NCI-H2171 treated with DMSO at 0.1 percent for 48 hours (cell line): ENCODE results near the gene HAT1.
"Not testable (repeated sequence)": the region's sequence is repeated elsewhere in the genome, so short reads cannot be mapped to it uniquely, and the experiment has no call there.

Source experiments
- DNase-seq: peaks from one replicate; lab custom pipeline; 2025; lab: John Stamatoyannopoulos, UW

Gene HAT1

GRCh38 chr2:171922230-171923022 lies at the start of gene HAT1:
HAT1 (plus strand) TSS chr2:171922461; CDS start chr2:171922501, 40 bp downstream.
- DNase-seq, result peak; percentile 98

- DNase-seq, result no peak
Measured at GRCh38 chr2:171874517-171874916, 47.7 kb upstream of the HAT1 start.

GRCh38 chr2:171874963-171875362 lies 47.3 kb upstream of the HAT1 start:
- no peak for DNase-seq

GRCh38 chr2:171878481-171878993 lies 43.7 kb upstream of the HAT1 start:
- DNase-seq, result peak; percentile 77

- DNase-seq, result no peak
Measured at GRCh38 chr2:171879865-171880264, 42.4 kb upstream of the HAT1 start.

GRCh38 chr2:171880774-171881173 lies 41.5 kb upstream of the HAT1 start:
- no peak for DNase-seq

- no peak for DNase-seq
Measured at GRCh38 chr2:171882089-171882769, 40.0 kb upstream of the HAT1 start.

GRCh38 chr2:171883275-171883893 lies 38.9 kb upstream of the HAT1 start:
- DNase-seq, result no peak

- DNase-seq, result no peak
Measured at GRCh38 chr2:171889333-171889732, 32.9 kb upstream of the HAT1 start.

GRCh38 chr2:171889808-171890207 lies 32.5 kb upstream of the HAT1 start:
- DNase-seq, result no peak

GRCh38 chr2:171893196-171893823 lies 29.0 kb upstream of the HAT1 start:
- DNase-seq, result no peak

- DNase-seq, result peak; percentile 80
Measured at GRCh38 chr2:171893824-171894611, 28.2 kb upstream of the HAT1 start, which contains the start of gene SLC25A12. SLC25A12 (minus strand) TSS chr2:171894244; CDS start chr2:171894214, 30 bp downstream.

- DNase-seq, result no peak
Measured at GRCh38 chr2:171894612-171894947, 27.7 kb upstream of the HAT1 start.

- no peak for DNase-seq
Measured at GRCh38 chr2:171895786-171896185, 26.5 kb upstream of the HAT1 start.

- not testable (repeated sequence) for DNase-seq
Measured at GRCh38 chr2:171899623-171900282, 22.5 kb upstream of the HAT1 start.

GRCh38 chr2:171902840-171903420 lies 19.3 kb upstream of the HAT1 start:
- DNase-seq, result no peak

GRCh38 chr2:171908235-171908634 lies 14.0 kb upstream of the HAT1 start:
- no peak for DNase-seq

GRCh38 chr2:171909266-171909665 lies 13.0 kb upstream of the HAT1 start:
- no peak for DNase-seq

- DNase-seq, result no peak
Measured at GRCh38 chr2:171910494-171910893, 11.8 kb upstream of the HAT1 start.

GRCh38 chr2:171913517-171913916 lies 8.7 kb upstream of the HAT1 start:
- no peak for DNase-seq

GRCh38 chr2:171919453-171919852 lies 2.8 kb upstream of the HAT1 start:
- DNase-seq, result no peak
